NCI-H2107 treated with DMSO at 0.1 percent for 48 hours (cell line): ENCODE data around the gene ZNF593OS.
A peak's percentile ranks its signal among the peaks of the same experiment; 100 is the strongest.

Experiments
- DNase-seq: peaks from one replicate; lab custom pipeline; 2025; ENCODE audit not compliant: unreplicated experiment; lab: John Stamatoyannopoulos, UW

ZNF593OS gene

DNA sequence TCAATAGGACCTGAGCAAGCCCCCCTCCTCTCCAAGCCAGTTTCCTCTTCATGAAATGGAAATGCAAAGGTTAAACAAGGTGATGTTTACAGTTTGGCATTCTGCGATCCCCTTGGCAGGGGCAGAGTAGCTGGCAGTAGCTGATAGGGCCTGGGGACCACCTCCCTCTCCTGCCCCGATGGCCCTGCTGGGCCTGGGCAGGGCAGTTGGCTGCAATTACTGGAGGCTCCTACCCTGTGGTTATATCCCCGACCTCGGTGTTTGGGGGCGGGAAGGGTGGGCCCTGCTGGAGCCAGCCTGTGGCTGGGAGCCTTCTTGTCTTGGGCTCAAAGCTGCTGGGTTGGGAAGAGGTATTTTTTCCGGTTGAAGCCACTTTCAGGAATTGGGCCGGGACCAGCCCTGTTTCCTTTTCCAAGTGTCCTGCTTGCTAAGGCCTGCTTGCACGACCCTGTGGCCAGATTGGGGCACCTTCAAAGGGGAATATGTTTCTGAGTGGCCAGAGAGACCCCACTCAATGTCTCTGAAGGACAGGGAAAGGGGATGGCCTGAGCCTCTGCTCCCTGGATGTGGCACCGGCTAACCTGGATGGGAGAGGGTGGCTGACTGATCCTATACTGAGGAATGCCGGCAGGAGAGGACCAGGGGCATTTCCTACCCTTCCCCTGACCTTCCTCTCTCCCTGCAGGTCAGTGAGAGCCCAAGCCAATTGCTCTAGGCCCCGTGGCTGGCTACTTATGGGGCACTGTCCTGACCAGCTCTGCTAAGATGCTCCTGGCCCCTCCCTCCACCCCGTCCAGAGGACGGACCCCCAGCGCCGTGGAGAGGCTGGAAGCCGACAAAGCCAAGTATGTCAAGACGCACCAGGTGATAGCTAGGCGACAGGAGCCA lies 10.9 kb downstream of the ZNF593OS start:
- no peak for DNase-seq

DNA sequence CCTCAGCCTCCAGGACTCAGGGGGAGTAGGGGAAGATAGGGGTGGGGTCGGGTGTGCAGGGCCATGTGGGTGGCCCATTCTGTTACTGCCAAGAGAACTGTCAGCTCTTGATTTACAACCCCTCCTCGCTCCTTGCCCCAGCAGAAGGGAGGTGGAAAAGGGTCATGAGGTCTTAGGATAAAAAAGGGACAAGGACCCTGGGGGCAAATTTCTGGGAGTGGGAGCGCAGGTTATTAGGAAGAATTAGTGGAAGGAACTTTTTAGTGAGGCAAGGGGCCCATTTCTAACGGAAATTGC lies 11.9 kb downstream of the ZNF593OS start:
- DNase-seq = no peak

- DNase-seq = no peak
Observed at GRCh38 chr1:26158908-26159742, 12.5 kb downstream of the ZNF593OS start, which contains the start of gene FAM110D. Gene FAM110D, plus strand, starts transcription at chr1:26159079. Its CDS starts 2,213 bp downstream, at chr1:26161292.

DNA sequence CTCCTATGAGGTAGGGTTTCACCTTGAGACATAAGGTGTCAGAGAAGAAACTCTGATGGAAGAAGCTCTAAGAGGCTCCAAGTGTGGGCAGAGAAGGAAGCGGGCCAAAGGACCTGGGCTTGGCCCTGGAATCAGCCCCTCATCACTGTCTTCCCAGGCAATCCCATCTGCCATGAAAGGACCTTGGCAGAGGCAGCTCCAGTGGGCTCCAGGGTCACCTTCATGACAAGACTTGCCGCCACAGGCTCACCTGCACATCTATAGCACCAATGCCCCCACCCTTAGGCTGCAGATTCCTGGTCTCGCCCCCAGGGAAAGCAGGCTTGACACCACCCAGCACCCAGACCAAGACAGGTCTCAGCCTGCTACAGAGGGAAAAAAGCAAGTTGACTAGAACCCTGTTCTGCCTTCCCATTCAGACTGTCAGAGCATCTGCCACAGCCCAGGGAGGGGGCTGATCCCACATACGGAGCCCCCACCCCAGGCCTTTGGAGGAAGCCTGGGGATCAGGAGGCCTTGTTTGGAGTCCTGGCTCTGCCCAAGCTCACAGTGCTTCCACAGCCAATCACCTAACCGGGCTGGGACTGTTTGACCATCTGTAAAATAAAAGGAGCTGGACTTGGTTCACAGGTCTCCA lies 13.2 kb downstream of the ZNF593OS start:
- DNase-seq = no peak

GRCh38 chr1:26156285-26157038 lies 15.2 kb downstream of the ZNF593OS start:
- DNase-seq = no peak

DNA sequence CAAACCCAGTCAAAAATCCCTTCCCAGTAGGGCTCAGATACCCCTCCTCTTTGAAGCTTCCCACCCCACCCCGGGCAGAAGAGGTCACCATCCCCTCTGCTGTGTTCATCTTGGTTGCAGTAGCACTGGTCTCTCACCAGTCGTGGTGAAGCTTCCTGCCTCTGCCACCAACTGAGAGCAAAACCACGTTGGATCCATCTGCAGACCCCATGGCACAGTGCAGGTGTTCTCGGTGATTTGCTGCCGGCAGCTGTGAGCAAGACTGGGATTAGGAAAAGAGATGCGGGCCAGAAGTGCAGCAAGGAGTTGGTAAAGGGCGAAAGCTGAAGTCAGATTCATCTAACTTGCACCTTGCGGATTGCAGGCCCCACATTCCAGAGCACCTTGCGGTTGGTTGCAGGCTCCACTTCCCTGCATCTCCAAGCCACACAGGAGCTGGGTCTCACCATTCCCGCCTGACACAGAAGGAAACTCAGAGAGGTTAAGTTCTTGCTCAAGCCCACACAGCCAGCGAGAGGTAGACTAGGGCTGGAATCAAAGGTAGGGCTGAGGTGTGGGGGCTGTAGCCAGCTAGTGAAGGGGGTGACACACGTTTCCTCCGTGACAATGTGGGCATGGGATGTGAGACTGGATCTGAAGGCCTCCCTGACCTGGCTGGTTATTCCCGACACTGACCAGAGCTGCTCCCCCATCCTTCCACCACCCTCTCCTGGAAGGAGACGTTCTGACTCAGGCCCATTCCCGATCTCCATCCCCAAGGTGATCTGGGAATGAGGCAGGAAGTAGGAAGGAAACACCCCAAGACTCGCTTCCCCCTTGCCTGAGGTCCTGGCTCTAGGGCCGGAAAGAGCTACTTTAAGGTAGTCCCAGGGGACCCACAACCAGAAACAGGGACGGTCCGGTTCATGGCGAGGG lies 16.0 kb downstream of the ZNF593OS start:
- DNase-seq = no peak

DNA sequence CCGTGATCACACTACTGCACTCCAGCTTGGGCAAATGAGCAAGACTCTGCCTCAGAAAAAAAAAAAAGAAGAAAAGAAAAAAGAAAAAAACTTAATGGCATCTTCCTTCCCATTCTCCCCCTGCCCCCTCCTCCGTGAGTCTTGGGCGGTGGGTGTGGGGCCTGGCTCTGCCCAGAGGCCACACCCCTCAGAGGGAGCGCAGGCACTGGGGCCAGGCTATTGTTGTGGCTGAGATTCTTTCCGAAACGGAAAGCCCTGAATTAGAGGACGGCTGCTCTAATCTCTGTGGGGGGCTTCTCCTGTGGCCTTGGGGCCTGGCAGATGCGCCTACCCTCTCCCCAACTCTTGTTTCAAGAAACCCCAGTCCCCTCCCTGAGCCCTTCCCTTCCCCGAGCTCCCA lies 16.9 kb downstream of the ZNF593OS start:
- DNase-seq = no peak

- DNase-seq = no peak
Observed at GRCh38 chr1:26153966-26154532, 17.6 kb downstream of the ZNF593OS start.

DNA sequence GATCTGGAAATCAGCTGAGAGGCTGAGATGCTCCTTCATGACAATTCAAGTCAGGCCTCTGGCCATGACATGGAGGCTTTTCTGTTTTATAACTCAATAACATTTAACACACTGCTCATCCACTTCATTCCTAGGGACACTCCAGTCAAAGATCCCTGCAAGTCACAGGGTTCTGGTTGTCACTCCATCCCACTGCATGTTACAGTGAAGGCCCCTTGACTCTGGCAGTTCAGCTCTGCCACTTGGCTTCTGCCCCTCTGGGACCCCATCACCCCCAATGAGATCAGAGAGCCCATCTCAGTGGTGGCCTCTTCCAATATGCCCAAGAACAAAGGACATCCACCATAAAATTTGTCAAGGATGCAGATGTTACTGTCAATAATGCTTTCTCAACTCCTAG lies 22.7 kb downstream of the ZNF593OS start:
- DNase-seq = no peak

- DNase-seq = no peak
Observed at GRCh38 chr1:26145960-26146294, 25.7 kb downstream of the ZNF593OS start.

DNA sequence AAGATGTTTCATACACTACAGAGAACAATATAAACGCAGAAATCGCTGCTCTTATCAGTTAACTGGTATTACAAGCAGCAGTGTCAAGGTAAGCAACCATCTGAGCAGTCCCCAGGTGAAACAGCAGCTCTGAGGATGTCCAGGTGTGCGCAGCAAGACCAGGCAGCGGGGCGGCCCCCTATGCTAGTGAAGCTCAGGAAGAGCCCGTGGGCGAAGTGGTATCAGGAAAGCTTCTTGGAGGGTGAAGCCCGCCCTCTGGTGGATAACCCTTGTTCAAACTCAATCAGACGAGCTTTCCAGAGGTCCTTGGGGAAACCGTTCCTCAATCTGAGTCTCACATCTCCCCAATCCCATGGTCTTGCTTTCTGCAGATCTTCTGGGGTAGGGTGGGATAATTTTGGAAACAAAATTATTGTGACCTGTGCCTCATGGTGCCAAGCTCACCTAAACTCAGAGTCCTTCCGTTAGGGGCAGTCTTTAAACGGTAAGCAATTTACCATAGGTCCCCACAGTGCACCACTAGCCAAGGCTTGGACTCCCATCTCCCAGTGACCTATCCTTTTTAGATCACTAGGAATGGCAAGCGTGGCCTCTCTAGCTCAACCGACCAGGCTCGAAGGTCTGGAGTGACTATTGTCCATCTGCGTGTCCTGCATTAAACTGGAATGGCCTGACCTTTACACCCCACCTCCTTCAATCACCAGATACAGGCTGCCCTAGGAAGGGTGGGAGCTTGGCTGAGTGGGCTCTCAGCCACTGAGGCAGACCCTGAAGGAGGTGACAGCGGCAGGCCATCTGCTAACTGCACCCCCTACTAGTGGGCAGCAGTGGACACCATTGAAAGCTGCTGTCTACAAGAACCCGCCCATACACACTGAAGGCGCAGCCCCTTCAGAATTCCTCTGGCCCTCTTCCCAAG lies 26.3 kb downstream of the ZNF593OS start:
- DNase-seq = peak; percentile 93

DNA sequence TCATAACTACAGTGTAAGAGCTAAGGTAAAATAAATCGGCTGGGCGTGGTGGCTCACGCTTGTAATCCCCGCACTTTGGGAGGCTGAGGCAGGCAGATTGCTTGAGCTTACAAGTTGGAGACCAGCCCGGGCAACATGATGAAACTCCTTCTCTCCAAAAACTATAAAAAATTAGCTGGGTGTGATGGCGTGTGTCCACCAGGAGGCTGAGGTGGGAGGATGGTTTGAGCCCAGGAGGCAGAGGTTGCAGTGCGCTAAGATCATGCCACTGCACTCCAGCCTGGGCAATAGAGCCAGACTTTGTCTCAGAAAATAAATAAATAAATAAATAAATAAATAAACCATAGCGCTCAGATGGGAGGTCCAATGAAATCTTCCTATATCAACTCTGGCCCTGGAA lies 29.5 kb downstream of the ZNF593OS start:
- no peak for DNase-seq

DNA sequence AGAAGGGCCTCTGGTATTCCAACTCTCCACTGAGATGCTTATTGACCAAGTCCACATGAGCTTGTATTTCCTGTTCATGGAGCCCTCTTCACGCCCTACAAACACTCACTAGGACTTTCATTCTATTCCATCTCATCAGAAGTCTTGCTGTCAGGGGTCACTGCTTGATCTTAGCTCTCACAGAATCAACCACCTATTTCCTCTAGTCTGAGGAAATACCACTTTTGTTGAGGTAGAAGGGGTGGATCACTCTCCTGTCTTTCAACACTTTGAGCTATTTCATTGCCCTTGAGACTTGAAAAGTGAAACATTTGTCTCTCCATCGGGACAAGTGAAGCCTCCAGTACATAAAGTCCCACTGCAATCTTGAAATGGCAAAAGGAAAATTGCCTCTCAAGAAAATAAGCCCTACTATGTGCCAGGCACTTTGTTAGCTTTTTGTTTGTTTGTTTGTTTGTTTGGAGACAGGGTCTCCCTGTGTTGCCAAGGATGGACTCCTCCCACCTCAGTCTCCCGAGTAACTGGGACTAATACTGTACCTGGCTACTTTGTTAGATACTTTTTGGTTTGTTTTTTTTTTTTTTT lies 32.6 kb downstream of the ZNF593OS start:
- DNase-seq = no peak

- DNase-seq = no peak
Observed at GRCh38 chr1:26134466-26134865, 37.2 kb downstream of the ZNF593OS start.

- no peak for DNase-seq
Observed at GRCh38 chr1:26132834-26133167, 38.8 kb downstream of the ZNF593OS start.

GRCh38 chr1:26132128-26132833 lies 39.4 kb downstream of the ZNF593OS start:
- no peak for DNase-seq

- no peak for DNase-seq
Observed at GRCh38 chr1:26130695-26131094, 40.9 kb downstream of the ZNF593OS start.

DNA sequence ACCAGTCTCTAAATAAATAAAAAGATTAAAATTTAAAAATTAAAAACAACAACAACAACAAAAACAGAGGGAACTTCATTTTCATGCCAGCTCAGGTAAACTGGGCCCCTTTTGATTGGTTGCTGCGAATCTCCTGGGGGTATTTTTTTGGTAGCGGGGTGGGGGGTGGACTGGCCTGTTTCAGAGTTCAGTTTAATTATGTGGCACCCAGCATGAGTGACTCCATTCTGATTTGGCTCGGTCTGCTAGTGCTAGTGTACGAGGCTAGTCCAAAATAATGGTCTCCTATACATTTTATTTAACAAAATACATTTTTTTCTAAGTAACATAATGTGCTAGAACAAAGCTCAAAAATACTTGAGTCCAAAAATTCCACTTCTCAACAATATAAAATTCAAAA lies 41.9 kb downstream of the ZNF593OS start:
- DNase-seq = no peak
